GM12878 (cell line): ENCODE data around the gene NCF4. TPM values are rescaled to one million over a fixed set of nuclear protein-coding genes. Genes with fewer than 3 reads are reported as not detected.
A peak's percentile ranks its signal among the peaks of the same experiment; 100 is the strongest.

Experiments
- ATAC-seq: fragments of 200-7000 bp; cut with Tn5 transposase; 3 replicates; pipeline ENCODE4 v1.9.1; 2020; ENCODE audit warnings: mild to moderate bottlenecking, moderate library complexity
- BruUV-seq: library from RNA; stranded (reverse); fragments of 400-500 nt; replicated peaks from 2 replicates; lab custom pipeline; 2021; lab: Mats Ljungman, UMichigan
- CTCF ChIA-PET: fragments of 300-600 bp; sonication (Branson Sonifier 250); formaldehyde crosslinking; extraction: SDS; loops from one replicate; lab custom pipeline; 2021; ENCODE audit warnings: inconsistent platforms; lab: Yijun Ruan, JAX
- POLR2A ChIA-PET: fragments of 350-600 bp; formaldehyde crosslinking; extraction: SDS; loops from one replicate; lab custom pipeline; 2021; ENCODE audit warnings: inconsistent platforms; lab: Charles Lee
- RAD21 ChIA-PET: fragments of 300-600 bp; sonication (Branson Sonifier 250); formaldehyde crosslinking; loops from one replicate; lab custom pipeline; 2023; ENCODE audit warnings: antibody characterized with exemption; ENCODE audit not compliant: unreplicated experiment; lab: Charles Lee
- SMC1A ChIA-PET: fragments of 300-600 bp; sonication (Branson Sonifier 250); formaldehyde crosslinking; loops from one replicate; lab custom pipeline; 2023; ENCODE audit not compliant: unreplicated experiment, uncharacterized antibody; lab: Charles Lee
- DNase-seq: peaks from one replicate; pipeline ENCODE4 v3.0.0-alpha.2; 2011; ENCODE audit warnings: low read depth, low spot score
- FAIRE-seq: peaks from 3 replicates; lab custom pipeline; 2011; peaks lifted over from hg19 to GRCh38; lab: Jason Lieb, UNC
- H2AFZ ChIP-seq: 2 replicates; pipeline ENCODE4 v1.6.0; 2011; ENCODE audit warnings: low read depth, low read length, control low read depth; ENCODE audit not compliant: control insufficient read depth
- H3K27ac ChIP-seq: 2 replicates; pipeline ENCODE4 v1.5.1; 2011; ENCODE audit warnings: control low read depth; ENCODE audit not compliant: control insufficient read depth, insufficient read depth
- H3K27me3 ChIP-seq, 2 experiments: replicated peaks in 1 of 2; 2 replicates each; pipeline versions ENCODE4 v1.6.0 to v1.6.1; 2011; ENCODE audit warnings: low read length in 1 of 2; ENCODE audit not compliant: control insufficient read depth in 2 of 2, insufficient read depth in 2 of 2
- H3K36me3 ChIP-seq, 2 experiments: 2 replicates each; pipeline ENCODE4 v1.5.1; 2011; ENCODE audit warnings: low read length in 1 of 2; ENCODE audit not compliant: control insufficient read depth in 2 of 2, insufficient read depth in 2 of 2
- H3K4me1 ChIP-seq: 2 replicates; pipeline ENCODE4 v1.6.1; 2011; ENCODE audit warnings: mild to moderate bottlenecking, low read length, moderate library complexity, mixed read lengths; ENCODE audit not compliant: control insufficient read depth, insufficient read depth
- H3K4me2 ChIP-seq: 2 replicates; pipeline ENCODE4 v1.6.0; 2011; ENCODE audit warnings: control low read depth; ENCODE audit not compliant: control insufficient read depth, insufficient read depth
- H3K4me3 ChIP-seq: fragments of 200-600 bp; sonication (generic); 2 replicates; pipeline ENCODE4 v1.5.1; 2016
- H3K79me2 ChIP-seq: 2 replicates; pipeline ENCODE4 v1.6.0; 2011; ENCODE audit warnings: low read length; ENCODE audit not compliant: control insufficient read depth, insufficient read depth
- H3K9ac ChIP-seq: 2 replicates; pipeline ENCODE4 v1.8.0; 2011; ENCODE audit warnings: low read length, control low read depth, mixed read lengths; ENCODE audit not compliant: control insufficient read depth, insufficient read depth
- H3K9me3 ChIP-seq: replicated peaks from 3 replicates; pipeline ENCODE4 v1.5.1; 2011; ENCODE audit warnings: mild to moderate bottlenecking, low read length; ENCODE audit not compliant: control insufficient read depth, insufficient read depth
- H4K20me1 ChIP-seq: 2 replicates; pipeline ENCODE4 v1.6.0; 2011; ENCODE audit not compliant: control insufficient read depth, insufficient read depth
- CHD1 ChIP-seq: IDR thresholded peaks from 2 replicates; pipeline ENCODE4 v1.6.1; 2012; ENCODE audit warnings: low read depth, low read length, improper control_type of control experiment
- CHD2 ChIP-seq: IDR thresholded peaks from 2 replicates; pipeline ENCODE4 v1.6.1; 2011; ENCODE audit warnings: low read depth, low read length, improper control_type of control experiment, borderline replicate concordance
- EP300 ChIP-seq, 2 experiments: fragments of 150-350 bp in 1 of 2; IDR thresholded peaks; 2 replicates each; pipeline ENCODE4 v1.6.1; 2011 to 2012; ENCODE audit warnings: low read depth in 2 of 2, low read length in 2 of 2, borderline replicate concordance in 1 of 2, improper control_type of control experiment in 1 of 2, inconsistent platforms in 1 of 2; ENCODE audit not compliant: control insufficient read depth in 1 of 2
- FOS ChIP-seq: IDR thresholded peaks from 3 replicates; pipeline ENCODE4 v1.6.1; 2011; ENCODE audit warnings: borderline replicate concordance; ENCODE audit not compliant: insufficient read length; ENCODE audit errors: extremely low read depth
- IKZF1 ChIP-seq: fragments of 450-650 bp; conservative IDR thresholded peaks from 2 replicates; pipeline ENCODE4 v1.6.1; 2017; ENCODE audit warnings: antibody characterized with exemption, mild to moderate bottlenecking
- IRF4 ChIP-seq: IDR thresholded peaks from 2 replicates; pipeline ENCODE4 v1.6.1; 2011; ENCODE audit warnings: low read depth, low read length
- JUND ChIP-seq: IDR thresholded peaks from 2 replicates; pipeline ENCODE4 v1.6.1; 2012; ENCODE audit warnings: low read depth, mild to moderate bottlenecking, low read length, improper control_type of control experiment, moderate library complexity
- NR2F1 ChIP-seq: fragments of 450-650 bp; conservative IDR thresholded peaks from 2 replicates; pipeline ENCODE4 v1.6.1; 2017; ENCODE audit warnings: mild to moderate bottlenecking
- PML ChIP-seq: IDR thresholded peaks from 2 replicates; pipeline ENCODE4 v1.6.1; 2012; ENCODE audit warnings: low read length, inconsistent platforms
- POLR2A ChIP-seq: IDR thresholded peaks from 2 replicates; pipeline ENCODE4 v1.6.1; 2011; ENCODE audit warnings: low read depth, mild to moderate bottlenecking, low read length
- POU2F2 ChIP-seq: IDR thresholded peaks from 3 replicates; pipeline ENCODE4 v1.6.1; 2011; ENCODE audit warnings: low read depth, mild to moderate bottlenecking, low read length, borderline replicate concordance
- RELA ChIP-seq: fragments of 450-650 bp; IDR thresholded peaks from 2 replicates; pipeline ENCODE4 v1.8.0; 2014; ENCODE audit warnings: borderline replicate concordance; ENCODE audit not compliant: partially characterized antibody
- SMC3 ChIP-seq: IDR thresholded peaks from 2 replicates; pipeline ENCODE4 v1.6.1; 2011; ENCODE audit warnings: low read length, improper control_type of control experiment, borderline replicate concordance
- YY1 ChIP-seq: IDR thresholded peaks from 2 replicates; pipeline ENCODE4 v1.6.1; 2011; ENCODE audit warnings: low read depth, mild to moderate bottlenecking, low read length
- ZNF24 ChIP-seq: fragments of 450-650 bp; IDR thresholded peaks from 2 replicates; pipeline ENCODE4 v1.6.1; 2017; ENCODE audit warnings: antibody characterized with exemption, mild to moderate bottlenecking
- WGBS: methylation state at CpG from one replicate; pipeline ENCODE4 v1.1.6; 2016; ENCODE audit warnings: low lambda C conversion rate; ENCODE audit not compliant: insufficient replicate concordance, insufficient coverage; ENCODE audit errors: missing lambda C conversion rate; 5-methylcytosine and 5-hydroxymethylcytosine counted together
- in situ Hi-C: fragments of 300-500 bp; cut with MboI; formaldehyde crosslinking; loops from 9 replicates; pipeline ENCODE4 v1.14.3; 2018; ENCODE audit warnings: mixed read lengths
- intact Hi-C: fragments of 100-400 bp; cut with micrococcal nuclease; formaldehyde crosslinking; loops from one replicate; pipeline ENCODE4 v1.14.2; 2022; ENCODE audit not compliant: unreplicated experiment
- polyA plus RNA-seq, 11 experiments: library from polyadenylated mRNA; depleted of rRNA in 4 of 11; unstranded in 6 of 11; stranded (reverse) in 5 of 11; fragments of >200 nt; fragmentation: Nextera tagmentation in 4 of 11; fragmentation: Illumina TruSeq in 1 of 11; extraction: Ambion mirVana in 4 of 11; extraction: Trizol in 1 of 11; gene quantifications; 1 replicate in 1 of 11; 2 replicates in 10 of 11; pipeline versions ENCODE4 v1.2.1 to v1.2.3, GENCODE V29; 2011 to 2016; ENCODE audit warnings: inconsistent platforms in 2 of 11, missing spikeins in 2 of 11, low read depth in 1 of 11
- total RNA-seq, 4 experiments: library from RNA; depleted of rRNA in 3 of 4; stranded (reverse); fragments of >200 nt in 3 of 4; fragmentation: Illumina TruSeq in 1 of 4; extraction: Trizol in 1 of 4; gene quantifications; 2 replicates each; pipeline versions ENCODE4 v1.2.1 to v1.2.3, GENCODE V29; 2013 to 2021
- TF ChIP-seq, protein P1 (sequence below): fragments of 450-650 bp; IDR thresholded peaks from 2 replicates; pipeline ENCODE4 v1.6.1; 2017; ENCODE audit warnings: mild to moderate bottlenecking, low read depth, inconsistent platforms; ENCODE audit not compliant: poor library complexity, severe bottlenecking
- TF ChIP-seq, protein P2 (sequence below): fragments of 450-650 bp; IDR thresholded peaks from 2 replicates; pipeline ENCODE4 v1.6.1; 2017; ENCODE audit warnings: low read depth, mild to moderate bottlenecking, moderate library complexity
- TF ChIP-seq, protein P3 (sequence below): IDR thresholded peaks from 2 replicates; pipeline ENCODE4 v1.6.1; 2012; ENCODE audit warnings: low read length, inconsistent platforms

Gene NCF4
- total and polyA plus RNA-seq, 10 of the 15 experiments (the other 5 are each of a cell fraction or from before 2014, with no cell fraction given): 22.9 to 136 (median 72.5) TPM

DNA sequence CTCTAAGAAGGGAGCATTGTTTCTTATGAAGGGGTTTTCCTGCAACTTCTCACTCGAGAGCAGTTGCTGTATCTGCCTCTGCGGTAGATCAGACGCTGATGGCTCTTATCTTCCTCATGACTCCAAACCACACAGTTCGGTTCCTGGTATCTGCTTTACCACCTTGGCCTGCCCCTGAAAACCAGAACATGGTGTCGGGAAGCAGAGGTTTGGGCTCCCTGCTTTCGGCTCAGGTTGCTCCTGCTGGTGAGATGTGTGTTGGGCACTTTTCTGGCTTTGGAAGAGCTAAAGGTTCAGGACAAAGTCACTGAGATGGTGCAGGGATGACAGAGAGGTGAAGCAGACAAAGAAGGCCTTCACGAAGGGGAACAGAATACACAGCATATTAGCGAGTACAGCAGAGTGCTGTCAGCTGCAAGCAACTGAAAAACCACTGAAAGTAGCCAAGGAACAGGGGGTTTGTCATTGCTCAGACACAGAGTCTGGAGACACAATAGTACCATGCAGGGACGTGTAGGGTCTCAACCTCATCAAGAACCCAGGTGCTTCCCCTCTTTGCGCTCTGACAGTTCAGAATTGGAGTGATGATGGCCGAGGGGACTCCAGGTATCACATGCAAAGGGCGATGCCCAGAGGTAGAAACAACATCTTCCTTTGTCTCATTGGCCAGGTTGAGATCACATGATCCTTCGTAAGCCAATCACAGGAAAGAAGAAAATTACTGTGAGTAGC is 40.8 kb downstream of the NCF4 start:
- intact Hi-C loops: loop anchor here (1.0 to 2.0 kb wide), 3 partner anchors 19 to 40 kb away; partner anchors contain the start of gene NCF4
- 5% methylated on average over 13 of the region's 13 CpGs for WGBS
- H3K27ac ChIP-seq: peak overlapping the region; percentile 80
- peak; percentile 16; the same call in 1 of the 2 replicates for TF ChIP-seq SMC3
- peak; percentile 91 for TF ChIP-seq IKZF1
- TF ChIP-seq PML: peak; percentile 27; the same call in 1 of the 2 replicates
- peak; percentile 68; the same call in 1 of the 2 replicates for TF ChIP-seq IRF4
- peak; percentile 60 to 84 for TF ChIP-seq EP300 (IDR thresholded peaks at IDR 0.05; ENCODE audit: borderline replicate concordance in 1 of 2, control insufficient read depth in 1 of 2, low read depth in 2 of 2, low read length in 2 of 2)
- TF ChIP-seq, protein P1, sequence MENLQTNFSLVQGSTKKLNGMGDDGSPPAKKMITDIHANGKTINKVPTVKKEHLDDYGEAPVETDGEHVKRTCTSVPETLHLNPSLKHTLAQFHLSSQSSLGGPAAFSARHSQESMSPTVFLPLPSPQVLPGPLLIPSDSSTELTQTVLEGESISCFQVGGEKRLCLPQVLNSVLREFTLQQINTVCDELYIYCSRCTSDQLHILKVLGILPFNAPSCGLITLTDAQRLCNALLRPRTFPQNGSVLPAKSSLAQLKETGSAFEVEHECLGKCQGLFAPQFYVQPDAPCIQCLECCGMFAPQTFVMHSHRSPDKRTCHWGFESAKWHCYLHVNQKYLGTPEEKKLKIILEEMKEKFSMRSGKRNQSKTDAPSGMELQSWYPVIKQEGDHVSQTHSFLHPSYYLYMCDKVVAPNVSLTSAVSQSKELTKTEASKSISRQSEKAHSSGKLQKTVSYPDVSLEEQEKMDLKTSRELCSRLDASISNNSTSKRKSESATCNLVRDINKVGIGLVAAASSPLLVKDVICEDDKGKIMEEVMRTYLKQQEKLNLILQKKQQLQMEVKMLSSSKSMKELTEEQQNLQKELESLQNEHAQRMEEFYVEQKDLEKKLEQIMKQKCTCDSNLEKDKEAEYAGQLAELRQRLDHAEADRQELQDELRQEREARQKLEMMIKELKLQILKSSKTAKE: peak; percentile 89
- 0 out of 2 replicates have a peak, but pooled peaks have one; percentile 22 for TF ChIP-seq POLR2A
- TF ChIP-seq, protein P2, sequence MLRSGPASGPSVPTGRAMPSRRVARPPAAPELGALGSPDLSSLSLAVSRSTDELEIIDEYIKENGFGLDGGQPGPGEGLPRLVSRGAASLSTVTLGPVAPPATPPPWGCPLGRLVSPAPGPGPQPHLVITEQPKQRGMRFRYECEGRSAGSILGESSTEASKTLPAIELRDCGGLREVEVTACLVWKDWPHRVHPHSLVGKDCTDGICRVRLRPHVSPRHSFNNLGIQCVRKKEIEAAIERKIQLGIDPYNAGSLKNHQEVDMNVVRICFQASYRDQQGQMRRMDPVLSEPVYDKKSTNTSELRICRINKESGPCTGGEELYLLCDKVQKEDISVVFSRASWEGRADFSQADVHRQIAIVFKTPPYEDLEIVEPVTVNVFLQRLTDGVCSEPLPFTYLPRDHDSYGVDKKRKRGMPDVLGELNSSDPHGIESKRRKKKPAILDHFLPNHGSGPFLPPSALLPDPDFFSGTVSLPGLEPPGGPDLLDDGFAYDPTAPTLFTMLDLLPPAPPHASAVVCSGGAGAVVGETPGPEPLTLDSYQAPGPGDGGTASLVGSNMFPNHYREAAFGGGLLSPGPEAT: peak; percentile 97
- no peak for TF ChIP-seq ZNF24
- peak; percentile 41; the same call in 1 of the 2 replicates for TF ChIP-seq YY1
- peak; percentile 69 for TF ChIP-seq NR2F1
- TF ChIP-seq CHD1: no peak
- TF ChIP-seq, protein P3, sequence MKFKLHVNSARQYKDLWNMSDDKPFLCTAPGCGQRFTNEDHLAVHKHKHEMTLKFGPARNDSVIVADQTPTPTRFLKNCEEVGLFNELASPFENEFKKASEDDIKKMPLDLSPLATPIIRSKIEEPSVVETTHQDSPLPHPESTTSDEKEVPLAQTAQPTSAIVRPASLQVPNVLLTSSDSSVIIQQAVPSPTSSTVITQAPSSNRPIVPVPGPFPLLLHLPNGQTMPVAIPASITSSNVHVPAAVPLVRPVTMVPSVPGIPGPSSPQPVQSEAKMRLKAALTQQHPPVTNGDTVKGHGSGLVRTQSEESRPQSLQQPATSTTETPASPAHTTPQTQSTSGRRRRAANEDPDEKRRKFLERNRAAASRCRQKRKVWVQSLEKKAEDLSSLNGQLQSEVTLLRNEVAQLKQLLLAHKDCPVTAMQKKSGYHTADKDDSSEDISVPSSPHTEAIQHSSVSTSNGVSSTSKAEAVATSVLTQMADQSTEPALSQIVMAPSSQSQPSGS: peak; percentile 55; the same call in 1 of the 2 replicates
- TF ChIP-seq POU2F2: peak; percentile 38; the same call in 1 of the 3 replicates
- TF ChIP-seq FOS: peak; percentile 17
- peak; percentile 6 for TF ChIP-seq CHD2
- TF ChIP-seq JUND: no peak
- TF ChIP-seq RELA: peak; percentile 12

More for the DNA sequence above, 40.8 kb downstream of the NCF4 start:
- no peaks in the 10 kb centered on the region for H3K79me2 ChIP-seq
- ATAC-seq: peak; percentile 85
- H3K4me3 ChIP-seq: peak overlapping the region; percentile 35; the same call in 1 of the 2 replicates
- no peaks in the 10 kb centered on the region for H4K20me1 ChIP-seq
- RAD21 ChIA-PET: interaction anchor here (0.8 to 6.0 kb wide), 13 partner anchors 11 to 75 kb away, joined by 3 to 78 read pairs (median 6); partner anchors contain the start of genes CSF2RB and NCF4
- SMC1A ChIA-PET: interaction anchor here (0.8 to 7.8 kb wide), 15 partner anchors 9 to 75 kb away, joined by 3 to 72 read pairs (median 5); partner anchors contain the start of genes CSF2RB and NCF4
- BruUV-seq: no TSS peak
- peak overlapping the region; percentile 72 for H3K4me2 ChIP-seq
- H3K4me1 ChIP-seq: peaks cover 33% of the 10 kb centered on the region
- peak overlapping the region; percentile 21 for H3K9ac ChIP-seq
- no peaks in the 10 kb centered on the region for H3K36me3 ChIP-seq
- DNase-seq: peak; percentile 90
- H2AFZ ChIP-seq: peak overlapping the region; percentile 62
- POLR2A ChIA-PET: interaction anchor here (0.5 to 6.1 kb wide), 11 partner anchors 9 to 42 kb away, joined by 3 to 51 read pairs (median 6); partner anchors contain the start of genes CSF2RB and NCF4
- CTCF ChIA-PET: interaction anchor here (1.2 to 3.7 kb wide), 8 partner anchors 9 to 76 kb away, joined by 5 to 21 read pairs (median 9); partner anchors contain the start of gene CSF2RB
- no peaks in the 10 kb centered on the region; the same call in 1 of the 3 replicates for H3K9me3 ChIP-seq
- peak; percentile 90 for FAIRE-seq
- H3K27me3 ChIP-seq: no peaks in the 10 kb centered on the region
- in situ Hi-C loops: no loop called here
